SU-DHL-6 (cell line): ENCODE results near the gene CD274.
"Not testable (repeated sequence)": the region's sequence is repeated elsewhere in the genome, so short reads cannot be mapped to it uniquely, and the experiment has no call there.

Source experiments
- H2AFZ ChIP-seq: fragments of 200-600 bp; sonication (generic); 2 replicates; pipeline ENCODE4 v1.6.1; 2014; ENCODE audit warnings: low read depth, mild to moderate bottlenecking, moderate library complexity, mixed read lengths, antibody characterized with exemption, low read length; ENCODE audit not compliant: severe bottlenecking
- H3F3A ChIP-seq: fragments of 200-600 bp; shearing (Covaris generic); 2 replicates; pipeline ENCODE4 v1.6.0; 2016; ENCODE audit warnings: antibody characterized with exemption, mild to moderate bottlenecking; ENCODE audit not compliant: insufficient read depth
- H3K27ac ChIP-seq: fragments of 200-600 bp; sonication (generic); 2 replicates; pipeline ENCODE4 v1.5.1; 2016; ENCODE audit warnings: low read depth, mild to moderate bottlenecking, low read length, moderate library complexity, mixed read lengths
- H3K27me3 ChIP-seq: fragments of 200-600 bp; sonication (generic), shearing (Covaris generic); 2 replicates; pipeline ENCODE4 v1.6.0; 2014; ENCODE audit warnings: mild to moderate bottlenecking, low read length
- H3K36me3 ChIP-seq: fragments of 200-600 bp; sonication (generic); 2 replicates; pipeline ENCODE4 v1.6.1; 2014; ENCODE audit warnings: mild to moderate bottlenecking, low read length, mixed read lengths
- H3K4me2 ChIP-seq: fragments of 300-600, 200-600 bp; shearing (Covaris generic), sonication (generic); 2 replicates; pipeline ENCODE4 v1.6.0; 2014; ENCODE audit warnings: low read length, low read depth, mild to moderate bottlenecking; ENCODE audit not compliant: poor library complexity, severe bottlenecking
- H3K4me3 ChIP-seq: fragments of 200-600 bp; sonication (generic); 2 replicates; pipeline ENCODE4 v1.5.1; 2014; ENCODE audit warnings: antibody characterized with exemption, low read length, mild to moderate bottlenecking, mixed read lengths; ENCODE audit not compliant: insufficient read depth, poor library complexity, severe bottlenecking
- H3K79me2 ChIP-seq: fragments of 200-600 bp; sonication (generic); 2 replicates; pipeline ENCODE4 v1.6.1; 2014; ENCODE audit warnings: mild to moderate bottlenecking, low read length, moderate library complexity; ENCODE audit not compliant: insufficient read depth
- H3K9ac ChIP-seq: fragments of 200-600 bp; sonication (generic); 2 replicates; pipeline ENCODE4 v1.7.0; 2014; ENCODE audit warnings: mild to moderate bottlenecking, low read length
- H3K9me2 ChIP-seq: fragments of 200-600 bp; sonication (generic); replicated peaks from 2 replicates; pipeline ENCODE4 v1.6.1; 2014; ENCODE audit warnings: low read length; ENCODE audit not compliant: insufficient read depth
- H3K9me3 ChIP-seq: fragments of 200-600 bp; sonication (generic); 2 replicates; pipeline ENCODE4 v1.6.1; 2014; ENCODE audit warnings: low read length, mixed read lengths; ENCODE audit not compliant: insufficient read depth
- H4K20me1 ChIP-seq: fragments of 200-600 bp; sonication (generic); 2 replicates; pipeline ENCODE4 v1.6.1; 2014; ENCODE audit warnings: low read depth, mild to moderate bottlenecking, antibody characterized with exemption, low read length, moderate library complexity, mixed read lengths
- CTCF ChIP-seq: fragments of 200-600 bp; sonication (generic); IDR thresholded peaks from one replicate; pipeline ENCODE4 v1.5.1; 2017; ENCODE audit warnings: antibody characterized with exemption, mild to moderate bottlenecking, low read length, moderate library complexity; ENCODE audit not compliant: insufficient read depth, poor library complexity, severe bottlenecking
- EZH2phosphoT487 ChIP-seq: fragments of 200-600 bp; sonication (generic), shearing (Covaris generic); conservative IDR thresholded peaks from 2 replicates; pipeline ENCODE4 v1.6.1; 2018; ENCODE audit warnings: mild to moderate bottlenecking, antibody characterized with exemption, low read length, moderate library complexity, mixed read lengths

CD274 gene

GRCh38 chr9:5468850-5469249 lies 18.5 kb downstream of the CD274 start:
- H3K36me3 ChIP-seq, result no peaks in the 10 kb centered on the region
- no peaks in the 10 kb centered on the region for H3K27me3 ChIP-seq

GRCh38 chr9:5470122-5470521 lies 19.8 kb downstream of the CD274 start:
- TF ChIP-seq CTCF, result no peak
- TF ChIP-seq EZH2phosphoT487, result no peak
- H3K27me3 ChIP-seq, result no peaks in the 10 kb centered on the region
- no peak overlapping the region for H3K9ac ChIP-seq
- H3K79me2 ChIP-seq, result no peaks in the 10 kb centered on the region
- H3K9me3 ChIP-seq, result no peaks in the 10 kb centered on the region
- H3F3A ChIP-seq, result no peaks in the 10 kb centered on the region
- no peak overlapping the region for H2AFZ ChIP-seq
- H4K20me1 ChIP-seq, result no peaks in the 10 kb centered on the region
- no peaks in the 10 kb centered on the region for H3K36me3 ChIP-seq
- H3K9me2 ChIP-seq, result no peaks in the 10 kb centered on the region
- no peak overlapping the region for H3K4me3 ChIP-seq
- no peak overlapping the region for H3K4me2 ChIP-seq
- no peak overlapping the region for H3K27ac ChIP-seq

More at GRCh38 chr9:5468850-5469249, 18.5 kb downstream of the CD274 start:
- no peak overlapping the region for H3K9ac ChIP-seq
- no peak overlapping the region for H3K4me2 ChIP-seq
- no peaks in the 10 kb centered on the region for H3F3A ChIP-seq
- no peak overlapping the region for H2AFZ ChIP-seq
- H3K9me3 ChIP-seq, result no peaks in the 10 kb centered on the region
- no peak overlapping the region for H3K27ac ChIP-seq
- no peaks in the 10 kb centered on the region for H3K9me2 ChIP-seq
- no peak for TF ChIP-seq EZH2phosphoT487
- TF ChIP-seq CTCF, result no peak
- no peaks in the 10 kb centered on the region for H4K20me1 ChIP-seq
- H3K79me2 ChIP-seq, result no peaks in the 10 kb centered on the region
- H3K4me3 ChIP-seq, result no peak overlapping the region

DNA sequence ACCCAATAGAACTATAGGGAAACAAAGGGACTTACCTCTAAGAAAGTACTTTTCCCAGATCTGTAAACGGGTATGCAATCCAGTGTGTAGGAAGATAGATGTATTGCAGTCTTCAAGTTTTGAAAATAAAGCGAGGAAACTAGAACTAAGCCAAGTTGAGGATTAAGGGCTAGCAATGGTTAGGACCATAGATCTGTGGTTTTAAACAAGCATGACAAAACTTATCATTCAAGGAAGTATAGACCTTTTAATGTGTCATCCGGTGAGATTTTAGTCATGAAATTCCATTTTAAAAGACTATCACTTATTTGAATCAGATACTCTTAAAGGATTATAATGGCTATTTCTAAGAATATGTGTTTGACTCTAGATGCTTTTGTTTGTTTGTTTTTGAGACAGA lies 20.5 kb downstream of the CD274 start:
- H3K36me3 ChIP-seq, result no peaks in the 10 kb centered on the region
- no peak overlapping the region for H3K4me2 ChIP-seq
- no peaks in the 10 kb centered on the region for H3K27me3 ChIP-seq
- no peak overlapping the region for H2AFZ ChIP-seq
- H3K79me2 ChIP-seq, result no peaks in the 10 kb centered on the region
- no peaks in the 10 kb centered on the region for H3K9me3 ChIP-seq
- H4K20me1 ChIP-seq, result no peaks in the 10 kb centered on the region
- no peak overlapping the region for H3K4me3 ChIP-seq
- H3K9me2 ChIP-seq, result no peaks in the 10 kb centered on the region
- no peak overlapping the region for H3K9ac ChIP-seq
- no peaks in the 10 kb centered on the region for H3F3A ChIP-seq
- no peak for TF ChIP-seq EZH2phosphoT487
- TF ChIP-seq CTCF, result no peak
- no peak overlapping the region for H3K27ac ChIP-seq

- not testable (repeated sequence) for H3K4me3 ChIP-seq, H2AFZ ChIP-seq, H3F3A ChIP-seq, H3K27me3 ChIP-seq, H3K79me2 ChIP-seq, H4K20me1 ChIP-seq, H3K9ac ChIP-seq, H3K4me2 ChIP-seq, H3K27ac ChIP-seq, H3K36me3 ChIP-seq, H3K9me2 ChIP-seq, H3K9me3 ChIP-seq
Observed at GRCh38 chr9:5475611-5476010, 25.3 kb downstream of the CD274 start.
